H9 (cell line): ENCODE data around the gene IZUMO1. TPM values are rescaled to one million over a fixed set of nuclear protein-coding genes. Genes with fewer than 3 reads are reported as not detected.
A peak's percentile ranks its signal among the peaks of the same experiment; 100 is the strongest.

ENCODE experiments used
- DNase-seq: peaks from one replicate; pipeline ENCODE4 v3.0.0-alpha.2; 2017
- H2AFZ ChIP-seq: one replicate; pipeline ENCODE4 v1.6.1; 2013; ENCODE audit warnings: mild to moderate bottlenecking, low read length, control low read depth, moderate library complexity
- H2AK5ac ChIP-seq: 2 replicates; pipeline ENCODE4 v1.6.1; 2013; ENCODE audit warnings: low read length, control low read depth, mixed read lengths; ENCODE audit not compliant: insufficient read length
- H2BK120ac ChIP-seq: one replicate; pipeline ENCODE4 v1.6.1; 2013; ENCODE audit warnings: low read depth, mild to moderate bottlenecking, low read length, control low read depth, inconsistent platforms; ENCODE audit not compliant: poor library complexity, severe bottlenecking
- H2BK12ac ChIP-seq: 2 replicates; pipeline ENCODE4 v1.6.1; 2013; ENCODE audit warnings: low read length, control low read depth, mixed read lengths, low read depth; ENCODE audit not compliant: insufficient read length
- H2BK15ac ChIP-seq: 2 replicates; pipeline ENCODE4 v1.6.1; 2013; ENCODE audit warnings: low read depth, low read length, control low read depth
- H2BK20ac ChIP-seq: one replicate; pipeline ENCODE4 v1.6.1; 2013; ENCODE audit warnings: low read depth, mild to moderate bottlenecking, low read length, control low read depth, inconsistent platforms; ENCODE audit not compliant: poor library complexity, severe bottlenecking
- H2BK5ac ChIP-seq: 2 replicates; pipeline ENCODE4 v1.6.1; 2013; ENCODE audit warnings: low read length, control low read depth, mixed read lengths; ENCODE audit not compliant: insufficient read length
- H3K14ac ChIP-seq: 2 replicates; pipeline ENCODE4 v1.6.1; 2013; ENCODE audit warnings: low read length, control low read depth; ENCODE audit not compliant: insufficient read depth
- H3K18ac ChIP-seq: 2 replicates; pipeline ENCODE4 v1.6.1; 2013; ENCODE audit warnings: low read depth, mild to moderate bottlenecking, mixed read lengths, low read length, control low read depth; ENCODE audit not compliant: insufficient read length
- H3K23ac ChIP-seq: 2 replicates; pipeline ENCODE4 v1.6.1; 2013; ENCODE audit warnings: low read length, control low read depth, mixed read lengths, low read depth; ENCODE audit not compliant: insufficient read length
- H3K23me2 ChIP-seq: 2 replicates; pipeline ENCODE4 v1.6.1; 2013; ENCODE audit warnings: low read depth, mild to moderate bottlenecking, mixed read lengths, low read length, control low read depth; ENCODE audit not compliant: insufficient read length, poor library complexity, severe bottlenecking
- H3K27ac ChIP-seq: 2 replicates; pipeline ENCODE4 v1.5.1; 2013; ENCODE audit warnings: low read length, control low read depth, mixed read lengths, low read depth; ENCODE audit not compliant: insufficient read length
- H3K27me3 ChIP-seq: 2 replicates; pipeline ENCODE4 v1.6.1; 2013; ENCODE audit warnings: low read length, control low read depth, inconsistent platforms; ENCODE audit not compliant: insufficient read depth
- H3K4ac ChIP-seq: 2 replicates; pipeline ENCODE4 v1.6.1; 2013; ENCODE audit warnings: low read depth, mild to moderate bottlenecking, control low read depth, inconsistent platforms, low read length, moderate library complexity
- H3K4me1 ChIP-seq: 2 replicates; pipeline ENCODE4 v1.6.1; 2013; ENCODE audit warnings: low read length, control low read depth, inconsistent platforms; ENCODE audit not compliant: insufficient read depth
- H3K4me2 ChIP-seq: 2 replicates; pipeline ENCODE4 v1.6.1; 2013; ENCODE audit warnings: low read length, control low read depth, mixed read lengths; ENCODE audit not compliant: insufficient read length, insufficient read depth
- H3K56ac ChIP-seq: 2 replicates; pipeline ENCODE4 v1.6.1; 2013; ENCODE audit warnings: low read depth, mild to moderate bottlenecking, mixed read lengths, low read length, control low read depth; ENCODE audit not compliant: insufficient read length
- H3K79me1 ChIP-seq: 2 replicates; pipeline ENCODE4 v1.6.1; 2013; ENCODE audit warnings: low read depth, mild to moderate bottlenecking, moderate library complexity, low read length, control low read depth, inconsistent platforms; ENCODE audit not compliant: insufficient read depth, poor library complexity, severe bottlenecking
- H3K79me2 ChIP-seq: 2 replicates; pipeline ENCODE4 v1.6.1; 2013; ENCODE audit warnings: low read length, control low read depth, inconsistent platforms; ENCODE audit not compliant: insufficient read depth
- H3K9ac ChIP-seq: 2 replicates; pipeline ENCODE4 v1.6.1; 2013; ENCODE audit warnings: low read length, control low read depth, mixed read lengths; ENCODE audit not compliant: insufficient read length; ENCODE audit errors: extremely low read depth
- H3K9me3 ChIP-seq: one replicate; pipeline ENCODE4 v1.6.1; 2013; ENCODE audit warnings: low read depth, low read length, inconsistent platforms; ENCODE audit not compliant: control insufficient read depth
- H3T11ph ChIP-seq: one replicate; pipeline ENCODE4 v1.6.1; 2013; ENCODE audit warnings: mild to moderate bottlenecking, low read length, control low read depth, inconsistent platforms
- H4K20me1 ChIP-seq: one replicate; pipeline ENCODE4 v1.6.1; 2013; ENCODE audit not compliant: control insufficient read depth, insufficient read length, insufficient read depth
- H4K5ac ChIP-seq: 2 replicates; pipeline ENCODE4 v1.6.1; 2013; ENCODE audit warnings: low read depth, mild to moderate bottlenecking, mixed read lengths, low read length, control low read depth; ENCODE audit not compliant: insufficient read length
- H4K8ac ChIP-seq: replicated peaks from 2 replicates; pipeline ENCODE4 v1.6.1; 2013; ENCODE audit warnings: low read length, control low read depth, mixed read lengths, low read depth; ENCODE audit not compliant: insufficient read length
- H4K91ac ChIP-seq: 2 replicates; pipeline ENCODE4 v1.6.1; 2013; ENCODE audit warnings: low read depth, mild to moderate bottlenecking, moderate library complexity, mixed read lengths, low read length, control low read depth; ENCODE audit not compliant: insufficient read length
- H3K27ac Mint-ChIP-seq, 3 experiments: 2 replicates in 2 of 3; 3 replicates in 1 of 3; pipeline ENCODE4 v1.8.0; 2020 to 2021; ENCODE audit warnings: mixed read lengths in 3 of 3, mild to moderate bottlenecking in 1 of 3, moderate library complexity in 1 of 3
- H3K27me3 Mint-ChIP-seq: 2 replicates; pipeline ENCODE4 v1.8.0; 2021; ENCODE audit warnings: low read depth, mild to moderate bottlenecking, moderate library complexity, mixed read lengths
- H3K36me3 Mint-ChIP-seq, 3 experiments: 2 replicates in 2 of 3; 3 replicates in 1 of 3; pipeline ENCODE4 v1.8.0; 2020 to 2021; ENCODE audit warnings: low read depth in 3 of 3, mixed read lengths in 3 of 3; ENCODE audit not compliant: insufficient read depth in 1 of 3
- H3K4me1 Mint-ChIP-seq, 2 experiments: 2 replicates each; pipeline ENCODE4 v1.8.0; 2020; ENCODE audit warnings: mixed read lengths in 2 of 2
- H3K4me3 Mint-ChIP-seq, 2 experiments: 2 replicates in 1 of 2; 3 replicates in 1 of 2; pipeline ENCODE4 v1.8.0; 2020 to 2021; ENCODE audit warnings: mild to moderate bottlenecking in 2 of 2, mixed read lengths in 2 of 2, moderate library complexity in 1 of 2
- H3K9me3 Mint-ChIP-seq, 2 experiments: 2 replicates in 1 of 2; 3 replicates in 1 of 2; pipeline ENCODE4 v1.8.0; 2020; ENCODE audit warnings: mild to moderate bottlenecking in 2 of 2, mixed read lengths in 2 of 2, moderate library complexity in 1 of 2
- CTCF ChIP-seq: fragments of 200-600 bp; sonication (generic); conservative IDR thresholded peaks from 3 replicates; pipeline ENCODE4 v1.8.0; 2021; ENCODE audit warnings: antibody characterized with exemption, mild to moderate bottlenecking
- WGBS: extraction: QIAGEN DNeasy Blood & Tissue Kit; methylation state at CpG from one replicate; pipeline ENCODE4 v1.1.7; 2013; ENCODE audit warnings: missing lambda C conversion rate, low lambda C conversion rate, mixed read lengths; ENCODE audit not compliant: insufficient read length; ENCODE audit errors: extremely low coverage; 5-methylcytosine and 5-hydroxymethylcytosine counted together
- long read RNA-seq: library from polyadenylated mRNA; unstranded; transcript quantifications from one replicate; pipeline ENCODE4 v2.0.0, GENCODE V29; 2020
- total RNA-seq: library from RNA; stranded (reverse); gene quantifications from 2 replicates; pipeline ENCODE4 v1.2.1, GENCODE V29; 2021

IZUMO1 gene
- 2.6 and 3.7 TPM in 2 replicates for total RNA-seq
- long read RNA-seq: 0 reads

DNA sequence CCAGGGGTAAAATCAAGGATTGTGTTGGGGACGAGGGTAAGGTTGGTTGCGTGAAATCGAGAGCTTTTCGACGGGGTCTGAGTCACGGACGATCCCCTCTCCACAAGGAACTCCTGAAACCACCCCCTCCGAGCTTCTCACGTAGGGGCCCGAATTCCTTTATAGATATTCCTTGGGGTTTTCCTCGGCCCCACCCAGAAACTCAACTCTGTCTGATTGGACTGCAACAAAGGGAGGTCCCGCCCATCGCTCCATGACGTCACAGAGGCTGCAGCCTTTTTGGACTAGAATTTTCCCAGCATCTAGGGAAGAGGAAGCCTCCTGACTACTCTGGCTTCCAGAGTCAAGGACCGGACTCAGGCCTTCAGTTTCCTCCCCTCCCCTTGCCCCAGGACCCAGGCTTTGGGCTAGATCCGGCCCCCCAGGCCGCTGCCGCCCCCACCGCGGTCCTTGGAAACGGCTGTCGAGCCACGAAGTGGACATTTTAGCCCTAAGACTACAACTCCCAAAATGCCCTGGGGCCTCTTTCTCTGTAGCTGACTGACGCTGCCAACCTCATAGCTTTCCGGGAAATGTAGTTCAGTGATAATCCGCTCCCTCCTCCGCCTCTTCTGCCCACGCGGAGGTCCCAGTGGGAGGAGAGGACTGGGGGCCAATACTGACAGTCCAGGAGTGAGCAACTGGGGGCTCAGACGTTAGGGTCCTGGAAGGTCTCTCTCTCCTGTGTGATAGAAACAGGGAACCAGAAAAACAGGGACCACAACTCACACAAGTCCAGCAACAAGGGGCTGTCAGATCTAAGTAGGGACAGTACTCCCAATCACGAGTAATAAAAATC, at the start of gene IZUMO1:
Gene IZUMO1 (minus strand): TSS at position 172 of the 838 bp plus-strand sequence. CDS start 1,050 bp downstream, outside the sequence.
- DNase-seq: peak; percentile 94
- Histone ChIP-seq H3K9ac (peak within 1 kb of the TSS; percentile 25), H4K91ac (no peak within 1 kb of the TSS), H3K4me2 (peak within 1 kb of the TSS; percentile 71), H4K8ac (no peak within 1 kb of the TSS), H2BK120ac (no peak within 1 kb of the TSS), H2BK12ac (no peak within 1 kb of the TSS), H3K4me1 (peaks cover 4% of the 10 kb centered on the region; the same call in 1 of the 2 replicates), H3K9me3 (no peaks in the 10 kb centered on the region), H4K5ac (no peak within 1 kb of the TSS), H3K27me3 (no peaks in the 10 kb centered on the region), H3K23me2 (peaks cover 5% of the 10 kb centered on the region), H3K79me1 (peaks cover 6% of the 10 kb centered on the region), H3K79me2 (peaks cover 4% of the 10 kb centered on the region; the same call in 1 of the 2 replicates), H2BK15ac (no peak within 1 kb of the TSS), H2AK5ac (no peak within 1 kb of the TSS), H2AFZ (no peak within 1 kb of the TSS), H3K27ac (no peak within 1 kb of the TSS), H3K23ac (no peak within 1 kb of the TSS), H3T11ph (no peak within 1 kb of the TSS), H2BK20ac (no peak within 1 kb of the TSS), H3K4ac (no peak within 1 kb of the TSS; the same call in 1 of the 2 replicates), H4K20me1 (no peaks in the 10 kb centered on the region), H3K14ac (peak within 1 kb of the TSS; percentile 50; the same call in 1 of the 2 replicates), H3K18ac (peak within 1 kb of the TSS; percentile 81), H3K56ac (no peak within 1 kb of the TSS), H2BK5ac (no peak within 1 kb of the TSS)
- WGBS: no CpG with 5 or more reads among the region's 31 CpGs
- no peak for TF ChIP-seq CTCF
- Mint-ChIP-seq H3K27me3 (peaks cover 1% of the 10 kb centered on the region; the same call in 1 of the 2 replicates), H3K4me1 (peaks cover 22 to 29% of the 10 kb centered on the region in 2 experiments), H3K36me3 (peaks cover 21 to 33% (median 30%) of the 10 kb centered on the region in 3 experiments; a peak in 6 of 7 replicates), H3K9me3 (no peaks in the 10 kb centered on the region; a peak in 1 of 5 replicates), H3K27ac (peak within 1 kb of the TSS; percentile 95 to 96 (median 95); a peak in 5 of 7 replicates), H3K4me3 (peak within 1 kb of the TSS; percentile 66 to 79)
